GM10248 (cell line): ENCODE measurements around the gene ASB1.
"Not testable (repeated sequence)": the region's sequence is repeated elsewhere in the genome, so short reads cannot be mapped to it uniquely, and the experiment has no call there.

Experiments used
- CTCF ChIA-PET: fragments of 300-600 bp; sonication (Branson Sonifier 250); formaldehyde crosslinking; extraction: SDS; loops from one replicate; lab custom pipeline; 2021; ENCODE audit warnings: antibody characterized with exemption; lab: Yijun Ruan, JAX
- POLR2A ChIA-PET: fragments of 350-650 bp; sonication (Branson Sonifier 250); formaldehyde crosslinking; extraction: SDS; loops from one replicate; lab custom pipeline; 2020; ENCODE audit warnings: antibody characterized with exemption; lab: Yijun Ruan, JAX
- DNase-seq: peaks from one replicate; pipeline ENCODE4 v3.0.0; 2012; ENCODE audit errors: extremely low spot score
- CTCF ChIP-seq: IDR thresholded peaks from 2 replicates; pipeline ENCODE4 v1.5.1; 2012; ENCODE audit warnings: mild to moderate bottlenecking, low read depth; ENCODE audit errors: extremely low read depth, missing control alignments, control extremely low read depth

ASB1 gene

GRCh38 chr2:238435752-238436096, 9.0 kb downstream of the ASB1 start:
- TF ChIP-seq CTCF, result no peak
- DNase-seq, result no peak
- CTCF ChIA-PET, result interaction anchor here (1.2 kb wide), 1 partner anchor 9 kb away, joined by 3 read pairs; no protein-coding TSS in a partner anchor
- POLR2A ChIA-PET, result interaction anchor here (0.6 kb wide), 1 partner anchor 1580 kb away, joined by 4 read pairs; no protein-coding TSS in a partner anchor

- CTCF ChIA-PET, result interaction anchor here (1.0 kb wide), 1 partner anchor 8 kb away, joined by 3 read pairs; no protein-coding TSS in a partner anchor
- DNase-seq, result no peak
- POLR2A ChIA-PET, result no interaction called here
- TF ChIP-seq CTCF, result no peak
Observed at GRCh38 chr2:238438856-238439849, 12.4 kb downstream of the ASB1 start.

GRCh38 chr2:238439917-238440316, 13.2 kb downstream of the ASB1 start:
- DNase-seq, result no peak
- no peak for TF ChIP-seq CTCF
- ChIA-PET POLR2A (no interaction called here), CTCF (interaction anchor here (1.0 kb wide), 1 partner anchor 9 kb away, joined by 3 read pairs; no protein-coding TSS in a partner anchor)

- CTCF ChIA-PET, result interaction anchor here (1.0 kb wide), 1 partner anchor 10 kb away, joined by 3 read pairs; no protein-coding TSS in a partner anchor
- DNase-seq, result no peak
- no peak for TF ChIP-seq CTCF
- POLR2A ChIA-PET, result no interaction called here
Observed at GRCh38 chr2:238440331-238440730, 13.6 kb downstream of the ASB1 start.

- no peak for DNase-seq
- CTCF ChIA-PET, result interaction anchor here (1.4 kb wide), 1 partner anchor 9 kb away, joined by 3 read pairs; no protein-coding TSS in a partner anchor
- TF ChIP-seq CTCF, result no peak
- POLR2A ChIA-PET, result no interaction called here
Observed at GRCh38 chr2:238440767-238441166, 14.0 kb downstream of the ASB1 start.

- POLR2A ChIA-PET, result no interaction called here
- no peak for TF ChIP-seq CTCF
- DNase-seq, result no peak
- CTCF ChIA-PET, result interaction anchor here (1.1 to 1.4 kb wide), 2 partner anchors 10 to 34 kb away, joined by 3 read pairs; no protein-coding TSS in a partner anchor
Observed at GRCh38 chr2:238441262-238442114, 14.8 kb downstream of the ASB1 start.

- POLR2A ChIA-PET, DNase-seq: not testable (repeated sequence)
- CTCF ChIA-PET, result interaction anchor here (1.1 to 1.4 kb wide), 2 partner anchors 11 to 33 kb away, joined by 3 read pairs; no protein-coding TSS in a partner anchor
Observed at GRCh38 chr2:238442257-238442656, 15.5 kb downstream of the ASB1 start.
